Neural cell (in vitro differentiated cells): ENCODE measurements around the gene MTHFD1L.

Experiments used
- EP300 ChIP-seq: fragments of 450-650 bp; conservative IDR thresholded peaks from 2 replicates; pipeline ENCODE4 v1.6.1; 2014; ENCODE audit warnings: antibody characterized with exemption, mild to moderate bottlenecking, moderate library complexity; ENCODE audit not compliant: poor library complexity, severe bottlenecking
- EZH2 ChIP-seq: fragments of 200-600, 300-800 bp; shearing (Covaris generic), sonication (generic); IDR thresholded peaks from 2 replicates; pipeline ENCODE4 v1.6.1; 2014; ENCODE audit warnings: antibody characterized with exemption, low read length, borderline replicate concordance, mild to moderate bottlenecking; ENCODE audit not compliant: insufficient read depth, poor library complexity, severe bottlenecking
- RAD21 ChIP-seq: fragments of 450-650 bp; conservative IDR thresholded peaks from 2 replicates; pipeline ENCODE4 v1.6.1; 2014; ENCODE audit warnings: antibody characterized with exemption, mild to moderate bottlenecking, moderate library complexity
- TF ChIP-seq, protein P1 (sequence below): IDR thresholded peaks from 2 replicates; pipeline ENCODE4 v1.6.1; 2012; ENCODE audit warnings: borderline replicate concordance
- TF ChIP-seq, protein P2 (sequence below): fragments of 450-650 bp; IDR thresholded peaks from 2 replicates; pipeline ENCODE4 v1.5.1; 2014; ENCODE audit warnings: antibody characterized with exemption, mild to moderate bottlenecking, moderate library complexity; ENCODE audit not compliant: poor library complexity, severe bottlenecking

DNA sequence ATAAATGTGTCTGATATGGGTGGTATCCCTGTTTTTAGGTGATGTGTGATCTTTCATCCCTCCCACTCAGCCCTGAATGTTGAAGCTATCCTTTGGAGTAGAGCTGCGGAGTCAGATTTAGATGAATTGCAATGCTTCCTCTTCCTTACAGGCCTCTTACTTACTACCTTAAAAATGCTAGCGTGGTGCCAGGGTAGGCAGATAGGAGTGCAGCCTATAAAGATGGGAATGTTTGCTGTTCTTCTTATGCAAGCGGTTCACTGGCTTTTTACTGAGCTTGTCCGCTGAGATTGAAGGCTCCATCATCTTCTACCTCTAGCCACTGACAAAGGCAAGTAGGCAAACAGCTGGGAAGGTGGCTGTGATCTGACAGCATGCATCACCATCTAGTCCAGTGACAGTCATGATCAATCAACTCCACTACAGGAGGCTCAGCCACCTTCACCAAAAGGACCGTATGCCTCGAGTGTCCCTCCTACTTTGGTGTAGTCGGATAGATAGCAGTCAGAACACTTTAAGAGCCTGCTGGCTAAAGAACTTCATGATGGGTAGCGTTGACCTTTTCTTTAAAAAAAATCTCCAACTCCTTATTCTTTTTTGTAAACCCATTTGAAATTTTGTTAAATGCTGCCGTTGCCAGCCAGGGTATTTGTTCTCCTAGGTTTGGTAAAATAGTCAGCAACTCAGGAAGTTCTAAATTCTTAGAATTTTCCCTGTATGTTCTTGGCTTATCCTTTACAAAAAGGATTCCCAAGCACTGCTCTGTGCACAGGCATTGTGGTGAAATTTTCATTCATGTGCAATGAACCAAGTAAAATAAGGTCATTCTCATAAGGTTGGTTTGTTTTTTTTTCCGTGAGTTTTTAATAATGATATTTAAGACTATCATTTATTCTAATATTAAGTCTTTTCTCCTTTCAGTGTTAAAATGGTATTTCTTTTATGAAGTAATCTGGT is 169.6 kb downstream of the MTHFD1L start:
- TF ChIP-seq, protein P1, sequence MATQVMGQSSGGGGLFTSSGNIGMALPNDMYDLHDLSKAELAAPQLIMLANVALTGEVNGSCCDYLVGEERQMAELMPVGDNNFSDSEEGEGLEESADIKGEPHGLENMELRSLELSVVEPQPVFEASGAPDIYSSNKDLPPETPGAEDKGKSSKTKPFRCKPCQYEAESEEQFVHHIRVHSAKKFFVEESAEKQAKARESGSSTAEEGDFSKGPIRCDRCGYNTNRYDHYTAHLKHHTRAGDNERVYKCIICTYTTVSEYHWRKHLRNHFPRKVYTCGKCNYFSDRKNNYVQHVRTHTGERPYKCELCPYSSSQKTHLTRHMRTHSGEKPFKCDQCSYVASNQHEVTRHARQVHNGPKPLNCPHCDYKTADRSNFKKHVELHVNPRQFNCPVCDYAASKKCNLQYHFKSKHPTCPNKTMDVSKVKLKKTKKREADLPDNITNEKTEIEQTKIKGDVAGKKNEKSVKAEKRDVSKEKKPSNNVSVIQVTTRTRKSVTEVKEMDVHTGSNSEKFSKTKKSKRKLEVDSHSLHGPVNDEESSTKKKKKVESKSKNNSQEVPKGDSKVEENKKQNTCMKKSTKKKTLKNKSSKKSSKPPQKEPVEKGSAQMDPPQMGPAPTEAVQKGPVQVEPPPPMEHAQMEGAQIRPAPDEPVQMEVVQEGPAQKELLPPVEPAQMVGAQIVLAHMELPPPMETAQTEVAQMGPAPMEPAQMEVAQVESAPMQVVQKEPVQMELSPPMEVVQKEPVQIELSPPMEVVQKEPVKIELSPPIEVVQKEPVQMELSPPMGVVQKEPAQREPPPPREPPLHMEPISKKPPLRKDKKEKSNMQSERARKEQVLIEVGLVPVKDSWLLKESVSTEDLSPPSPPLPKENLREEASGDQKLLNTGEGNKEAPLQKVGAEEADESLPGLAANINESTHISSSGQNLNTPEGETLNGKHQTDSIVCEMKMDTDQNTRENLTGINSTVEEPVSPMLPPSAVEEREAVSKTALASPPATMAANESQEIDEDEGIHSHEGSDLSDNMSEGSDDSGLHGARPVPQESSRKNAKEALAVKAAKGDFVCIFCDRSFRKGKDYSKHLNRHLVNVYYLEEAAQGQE: no peak
- TF ChIP-seq, protein P2, sequence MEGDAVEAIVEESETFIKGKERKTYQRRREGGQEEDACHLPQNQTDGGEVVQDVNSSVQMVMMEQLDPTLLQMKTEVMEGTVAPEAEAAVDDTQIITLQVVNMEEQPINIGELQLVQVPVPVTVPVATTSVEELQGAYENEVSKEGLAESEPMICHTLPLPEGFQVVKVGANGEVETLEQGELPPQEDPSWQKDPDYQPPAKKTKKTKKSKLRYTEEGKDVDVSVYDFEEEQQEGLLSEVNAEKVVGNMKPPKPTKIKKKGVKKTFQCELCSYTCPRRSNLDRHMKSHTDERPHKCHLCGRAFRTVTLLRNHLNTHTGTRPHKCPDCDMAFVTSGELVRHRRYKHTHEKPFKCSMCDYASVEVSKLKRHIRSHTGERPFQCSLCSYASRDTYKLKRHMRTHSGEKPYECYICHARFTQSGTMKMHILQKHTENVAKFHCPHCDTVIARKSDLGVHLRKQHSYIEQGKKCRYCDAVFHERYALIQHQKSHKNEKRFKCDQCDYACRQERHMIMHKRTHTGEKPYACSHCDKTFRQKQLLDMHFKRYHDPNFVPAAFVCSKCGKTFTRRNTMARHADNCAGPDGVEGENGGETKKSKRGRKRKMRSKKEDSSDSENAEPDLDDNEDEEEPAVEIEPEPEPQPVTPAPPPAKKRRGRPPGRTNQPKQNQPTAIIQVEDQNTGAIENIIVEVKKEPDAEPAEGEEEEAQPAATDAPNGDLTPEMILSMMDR: no peak
- TF ChIP-seq RAD21 (no peak), EZH2 (no peak), EP300 (no peak)
